ENCODE measurements around the gene TARBP1.

- TF ChIP-seq EP300 (IDR thresholded peaks at IDR 0.05) (no peak), PHF8 (IDR thresholded peaks at IDR 0.05; ENCODE audit: borderline replicate concordance, low read depth) (no peak), CTCF (IDR thresholded peaks at IDR 0.05) (no peak), POLR2A (IDR thresholded peaks at IDR 0.05; ENCODE audit: low read length) (no peak), MYC (IDR thresholded peaks at IDR 0.05; ENCODE audit: borderline replicate concordance, low read length) (no peak), RFX5 (IDR thresholded peaks at IDR 0.05) (no peak), CBX2 (IDR thresholded peaks at IDR 0.05; ENCODE audit: borderline replicate concordance, low read depth) (no peak), SMC3 (IDR thresholded peaks at IDR 0.05) (no peak), BHLHE40 (IDR thresholded peaks at IDR 0.05; ENCODE audit: low read depth, low read length) (no peak), ESRRA (IDR thresholded peaks at IDR 0.05; ENCODE audit: borderline replicate concordance, low read length) (no peak), JUN (IDR thresholded peaks at IDR 0.05) (no peak)
- TF ChIP-seq, protein P1, sequence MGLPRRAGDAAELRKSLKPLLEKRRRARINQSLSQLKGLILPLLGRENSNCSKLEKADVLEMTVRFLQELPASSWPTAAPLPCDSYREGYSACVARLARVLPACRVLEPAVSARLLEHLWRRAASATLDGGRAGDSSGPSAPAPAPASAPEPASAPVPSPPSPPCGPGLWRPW (IDR thresholded peaks at IDR 0.05): no peak
These were observed 82.1 kb downstream of the TARBP1 start for GRCh38 chr1:234396871-234397270.
